NT2/D1 (cell line): ENCODE measurements around the gene TSPAN9.

Experiments
- SUZ12 ChIP-seq: IDR thresholded peaks from 2 replicates; pipeline ENCODE4 v1.6.1; 2011; ENCODE audit not compliant: insufficient read length, insufficient read depth; ENCODE audit errors: extremely low read depth
- YY1 ChIP-seq: IDR thresholded peaks from 2 replicates; pipeline ENCODE4 v1.6.1; 2011; ENCODE audit not compliant: insufficient read length, insufficient read depth
- ZNF274 ChIP-seq: IDR thresholded peaks from 2 replicates; pipeline ENCODE4 v1.6.1; 2011; ENCODE audit warnings: mild to moderate bottlenecking, low read depth, low read length

- no peak for TF ChIP-seq ZNF274
- TF ChIP-seq YY1: no peak
- no peak for TF ChIP-seq SUZ12
Measured at GRCh38 chr12:3149515-3150307, 72.5 kb downstream of the TSPAN9 start.
